Osteocyte (in vitro differentiated cells): ENCODE data around the gene SLC28A1. TPM values are rescaled to one million over a fixed set of nuclear protein-coding genes. Genes with fewer than 3 reads are reported as not detected.

ENCODE experiments used
- DNase-seq: peaks from one replicate; pipeline ENCODE4 v3.0.0; 2021; ENCODE audit warnings: mixed read lengths; ENCODE audit not compliant: unreplicated experiment; ENCODE audit errors: extremely low spot score
- H3K27ac Mint-ChIP-seq: one replicate; pipeline ENCODE4 v1.8.0; 2021; ENCODE audit warnings: mild to moderate bottlenecking, mixed read lengths; ENCODE audit not compliant: unreplicated experiment
- H3K27me3 Mint-ChIP-seq: one replicate; pipeline ENCODE4 v1.8.0; 2021; ENCODE audit warnings: mixed read lengths; ENCODE audit not compliant: unreplicated experiment
- H3K36me3 Mint-ChIP-seq: one replicate; pipeline ENCODE4 v1.8.0; 2021; ENCODE audit warnings: mixed read lengths; ENCODE audit not compliant: unreplicated experiment
- H3K4me1 Mint-ChIP-seq: one replicate; pipeline ENCODE4 v1.8.0; 2021; ENCODE audit warnings: mixed read lengths; ENCODE audit not compliant: unreplicated experiment
- H3K4me3 Mint-ChIP-seq: one replicate; pipeline ENCODE4 v1.8.0; 2021; ENCODE audit warnings: mild to moderate bottlenecking, moderate library complexity, mixed read lengths; ENCODE audit not compliant: unreplicated experiment
- H3K9me3 Mint-ChIP-seq: one replicate; pipeline ENCODE4 v1.8.0; 2021; ENCODE audit warnings: mixed read lengths; ENCODE audit not compliant: unreplicated experiment
- total RNA-seq: library from RNA; stranded (reverse); gene quantifications from 2 replicates; pipeline ENCODE4 v1.2.1, GENCODE V29; 2021
- TF ChIP-seq, protein P1 (sequence below): fragments of 200-600 bp; sonication (generic); IDR thresholded peaks from 2 replicates; pipeline ENCODE4 v1.5.0; 2021; ENCODE audit warnings: antibody characterized with exemption, mild to moderate bottlenecking, moderate library complexity

The SLC28A1 gene
- total RNA-seq, 1 donor from 2014 or later = not detected

DNA sequence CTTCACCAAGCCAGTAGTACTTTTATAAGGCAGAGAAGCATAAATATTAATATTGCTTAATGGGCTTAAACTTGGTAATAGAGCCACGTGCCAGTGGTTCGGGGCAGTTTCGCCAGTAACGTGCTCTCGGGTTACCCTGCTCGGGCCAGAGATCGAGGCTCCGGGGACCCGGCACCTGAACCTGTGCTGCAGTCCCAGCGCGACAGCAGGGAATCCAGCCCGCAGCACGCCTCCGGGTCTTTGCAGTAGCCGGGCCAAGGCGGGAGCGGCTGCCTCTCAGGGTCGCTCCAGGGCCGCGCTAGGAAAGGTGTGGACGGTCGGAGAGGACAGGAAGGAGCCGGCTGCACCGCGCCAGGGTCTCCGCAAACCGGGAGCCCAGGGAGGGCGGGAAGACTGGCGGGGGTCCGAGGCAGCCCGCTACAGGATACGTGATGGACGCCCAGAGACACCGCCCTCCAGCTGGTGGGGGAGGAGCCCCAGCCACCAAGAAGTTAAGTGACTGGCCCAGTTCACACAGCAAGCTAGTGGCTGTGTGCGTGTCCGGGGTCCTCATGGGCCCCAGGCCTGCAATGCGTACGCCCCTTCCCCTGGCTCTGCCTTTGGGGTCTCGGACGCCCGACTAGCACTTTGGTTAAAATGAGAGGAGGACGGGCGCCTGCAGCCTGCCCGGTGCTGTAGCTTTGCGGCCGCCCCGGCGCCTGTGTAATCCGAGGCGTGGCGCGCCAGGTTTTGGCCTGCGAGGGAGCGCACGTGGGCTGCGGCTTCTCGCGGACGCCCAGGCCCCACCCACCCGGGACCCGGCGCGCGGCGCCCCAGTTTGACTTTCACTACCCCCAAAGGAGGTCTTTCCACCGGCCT is 96.0 kb downstream of the SLC28A1 start:
- no peaks in the 10 kb centered on the region for H3K36me3 Mint-ChIP-seq
- no peaks in the 10 kb centered on the region for H3K9me3 Mint-ChIP-seq
- TF ChIP-seq, protein P1, sequence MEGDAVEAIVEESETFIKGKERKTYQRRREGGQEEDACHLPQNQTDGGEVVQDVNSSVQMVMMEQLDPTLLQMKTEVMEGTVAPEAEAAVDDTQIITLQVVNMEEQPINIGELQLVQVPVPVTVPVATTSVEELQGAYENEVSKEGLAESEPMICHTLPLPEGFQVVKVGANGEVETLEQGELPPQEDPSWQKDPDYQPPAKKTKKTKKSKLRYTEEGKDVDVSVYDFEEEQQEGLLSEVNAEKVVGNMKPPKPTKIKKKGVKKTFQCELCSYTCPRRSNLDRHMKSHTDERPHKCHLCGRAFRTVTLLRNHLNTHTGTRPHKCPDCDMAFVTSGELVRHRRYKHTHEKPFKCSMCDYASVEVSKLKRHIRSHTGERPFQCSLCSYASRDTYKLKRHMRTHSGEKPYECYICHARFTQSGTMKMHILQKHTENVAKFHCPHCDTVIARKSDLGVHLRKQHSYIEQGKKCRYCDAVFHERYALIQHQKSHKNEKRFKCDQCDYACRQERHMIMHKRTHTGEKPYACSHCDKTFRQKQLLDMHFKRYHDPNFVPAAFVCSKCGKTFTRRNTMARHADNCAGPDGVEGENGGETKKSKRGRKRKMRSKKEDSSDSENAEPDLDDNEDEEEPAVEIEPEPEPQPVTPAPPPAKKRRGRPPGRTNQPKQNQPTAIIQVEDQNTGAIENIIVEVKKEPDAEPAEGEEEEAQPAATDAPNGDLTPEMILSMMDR = no peak
- peaks cover 27% of the 10 kb centered on the region for H3K4me1 Mint-ChIP-seq
- H3K27me3 Mint-ChIP-seq = no peaks in the 10 kb centered on the region
- H3K27ac Mint-ChIP-seq = peak overlapping the region; percentile 90
- H3K4me3 Mint-ChIP-seq = peak overlapping the region; percentile 91
- DNase-seq = peak; percentile 93

DNA sequence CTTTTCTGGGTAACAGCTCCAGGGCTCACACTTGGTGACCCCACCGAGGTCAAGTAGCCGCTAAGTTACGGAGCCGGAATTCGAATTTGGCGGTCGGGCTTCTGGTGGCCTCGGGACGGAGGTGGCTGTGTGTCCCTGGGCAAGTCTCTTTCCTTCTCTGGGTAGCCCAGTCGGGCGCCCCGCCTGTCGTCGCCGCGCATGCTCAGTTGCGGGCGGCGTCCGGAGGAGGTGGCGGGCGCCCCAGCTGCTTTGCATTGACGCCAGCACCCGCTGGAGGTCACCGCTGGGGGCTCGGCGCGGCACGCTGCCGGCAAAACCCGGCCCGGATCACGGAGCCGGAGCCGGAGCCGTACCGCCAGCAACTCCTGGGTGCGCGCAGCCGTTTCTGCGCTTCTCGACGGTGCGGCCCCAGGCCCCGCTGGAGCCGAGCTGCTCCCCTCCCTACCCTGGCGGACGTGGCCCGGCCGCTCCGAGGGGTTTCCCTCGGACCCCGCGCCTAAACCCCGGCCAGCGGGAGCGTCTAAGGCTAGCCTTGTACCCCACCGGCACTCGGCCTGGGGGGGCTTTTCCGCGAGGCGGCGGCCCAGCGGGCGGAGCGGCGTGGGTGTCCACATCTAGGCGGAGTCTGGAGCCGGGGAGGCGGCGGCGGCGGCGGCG is 96.7 kb downstream of the SLC28A1 start:
- H3K4me3 Mint-ChIP-seq = peak overlapping the region; percentile 91
- no peaks in the 10 kb centered on the region for H3K36me3 Mint-ChIP-seq
- peaks cover 27% of the 10 kb centered on the region for H3K4me1 Mint-ChIP-seq
- DNase-seq = peak; percentile 99
- H3K27ac Mint-ChIP-seq = peak overlapping the region; percentile 90
- no peaks in the 10 kb centered on the region for H3K27me3 Mint-ChIP-seq
- no peaks in the 10 kb centered on the region for H3K9me3 Mint-ChIP-seq
- TF ChIP-seq, protein P1 = peak; percentile 17

DNA sequence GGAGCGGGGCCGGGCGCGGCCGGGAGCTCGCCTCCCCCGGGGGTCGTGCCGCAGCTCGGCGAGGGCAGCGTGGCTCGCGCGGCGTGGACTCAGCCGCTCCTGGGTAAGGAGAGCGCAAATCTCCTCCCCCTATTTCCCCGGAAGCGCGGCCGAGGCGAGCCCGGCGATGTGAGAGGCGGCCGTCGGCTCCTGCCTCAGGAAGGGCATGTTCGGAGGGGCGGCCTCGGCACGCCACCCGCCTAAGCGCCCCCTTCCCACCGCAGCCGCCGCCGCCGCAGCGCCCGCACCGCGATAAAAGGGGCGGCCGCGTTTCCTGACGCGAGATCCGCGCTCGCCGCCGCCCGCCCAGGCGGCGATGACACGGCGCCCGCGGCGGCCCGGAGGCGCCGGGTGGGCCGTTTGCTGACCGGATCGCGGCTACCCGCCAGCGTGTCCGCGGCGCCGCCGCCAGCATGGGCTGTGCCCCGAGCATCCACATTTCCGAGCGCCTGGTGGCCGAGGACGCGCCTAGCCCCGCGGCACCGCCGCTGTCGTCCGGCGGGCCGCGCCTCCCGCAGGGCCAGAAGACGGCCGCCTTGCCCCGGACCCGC is 97.3 kb downstream of the SLC28A1 start, which contains the start of gene PDE8A:
Gene PDE8A (plus strand): TSS at position 146 of the 590 bp plus-strand sequence. CDS start 307 bp downstream, at position 453.
- H3K36me3 Mint-ChIP-seq = no peaks in the 10 kb centered on the region
- H3K4me3 Mint-ChIP-seq = peak within 1 kb of the TSS; percentile 91
- TF ChIP-seq, protein P1 = no peak
- peaks cover 27% of the 10 kb centered on the region for H3K4me1 Mint-ChIP-seq
- H3K9me3 Mint-ChIP-seq = no peaks in the 10 kb centered on the region
- peak within 1 kb of the TSS; percentile 90 for H3K27ac Mint-ChIP-seq
- H3K27me3 Mint-ChIP-seq = no peaks in the 10 kb centered on the region
- no peak for DNase-seq

DNA sequence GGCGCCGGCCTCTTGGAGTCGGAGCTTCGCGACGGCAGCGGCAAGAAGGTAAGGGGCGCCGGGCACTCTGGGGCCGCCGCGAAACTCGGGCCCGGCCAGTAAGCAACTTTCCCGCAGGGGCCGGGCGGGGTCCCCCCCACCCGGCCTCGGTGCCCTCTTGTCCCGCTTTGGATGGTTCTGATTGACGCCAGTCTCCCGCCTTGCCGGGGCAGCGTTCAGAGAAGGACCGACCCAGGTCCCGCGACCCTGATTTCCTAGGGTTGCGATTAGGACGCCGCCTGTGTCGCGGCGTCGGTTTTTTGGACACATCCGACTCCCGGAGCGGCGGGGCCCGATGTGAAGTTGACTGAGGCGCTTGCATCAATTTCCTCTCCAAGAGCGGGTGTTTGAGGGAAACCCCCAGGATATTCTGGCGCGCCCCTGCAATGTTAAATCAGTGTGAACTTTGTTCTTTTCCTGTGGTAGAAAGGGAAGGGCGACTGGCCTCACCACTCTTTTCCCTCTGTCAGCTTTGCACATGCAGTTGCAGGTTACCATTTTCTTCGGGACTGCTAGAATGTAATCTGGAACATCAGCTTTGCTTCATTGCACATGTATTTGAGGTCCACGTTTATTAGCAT is 97.9 kb downstream of the SLC28A1 start:
- DNase-seq = no peak
- TF ChIP-seq, protein P1 = no peak
- Mint-ChIP-seq H3K4me1 (peaks cover 27% of the 10 kb centered on the region), H3K27me3 (no peaks in the 10 kb centered on the region), H3K9me3 (no peaks in the 10 kb centered on the region), H3K36me3 (no peaks in the 10 kb centered on the region), H3K4me3 (peak overlapping the region; percentile 88), H3K27ac (peak overlapping the region; percentile 53)
